Mesenchymal stem cell (in vitro differentiated cells and primary cell): Measurements from ENCODE around the gene KIAA1217. TPM values are rescaled to one million over a fixed set of nuclear protein-coding genes. Genes with fewer than 3 reads are reported as not detected.

Experiments used
- DNase-seq: peaks from one replicate; pipeline ENCODE4 v3.0.0-alpha.2; 2013
- H2AFZ ChIP-seq: one replicate; pipeline ENCODE4 v1.6.1; 2013; ENCODE audit warnings: low read depth, mild to moderate bottlenecking, control low read depth, inconsistent platforms, low read length, moderate library complexity
- H2AK5ac ChIP-seq: 2 replicates; pipeline ENCODE4 v1.6.1; 2013; ENCODE audit warnings: low read length, moderate library complexity, mild to moderate bottlenecking, inconsistent platforms; ENCODE audit not compliant: severe bottlenecking
- H2BK120ac ChIP-seq: one replicate; pipeline ENCODE4 v1.6.1; 2013; ENCODE audit warnings: low read depth, mild to moderate bottlenecking, inconsistent platforms, low read length, moderate library complexity
- H2BK12ac ChIP-seq, 2 experiments: one replicate each; pipeline ENCODE4 v1.6.1; 2013; ENCODE audit warnings: inconsistent platforms in 2 of 2, low read length in 2 of 2, mild to moderate bottlenecking in 2 of 2, moderate library complexity in 2 of 2, control low read depth in 1 of 2
- H2BK15ac ChIP-seq: one replicate; pipeline ENCODE4 v1.6.1; 2013; ENCODE audit warnings: mild to moderate bottlenecking, low read depth, inconsistent platforms; ENCODE audit not compliant: poor library complexity, severe bottlenecking
- H2BK5ac ChIP-seq: 2 replicates; pipeline ENCODE4 v1.6.1; 2013; ENCODE audit warnings: low read depth, mild to moderate bottlenecking, low read length, control low read depth, inconsistent platforms; ENCODE audit not compliant: poor library complexity, severe bottlenecking
- H3K14ac ChIP-seq, 2 experiments: one replicate each; pipeline ENCODE4 v1.6.1; 2013; ENCODE audit warnings: inconsistent platforms in 2 of 2, low read length in 2 of 2, control low read depth in 1 of 2, mild to moderate bottlenecking in 1 of 2, moderate library complexity in 1 of 2
- H3K18ac ChIP-seq, 2 experiments: one replicate each; pipeline ENCODE4 v1.6.1; 2013; ENCODE audit warnings: inconsistent platforms in 2 of 2, low read length in 2 of 2, control low read depth in 1 of 2, low read depth in 1 of 2, mild to moderate bottlenecking in 1 of 2
- H3K23ac ChIP-seq, 2 experiments: one replicate each; pipeline ENCODE4 v1.6.1; 2013; ENCODE audit warnings: inconsistent platforms in 2 of 2, low read length in 2 of 2, mild to moderate bottlenecking in 2 of 2, moderate library complexity in 2 of 2, control low read depth in 1 of 2
- H3K27ac ChIP-seq: 2 replicates; pipeline ENCODE4 v1.5.1; 2013; ENCODE audit warnings: mild to moderate bottlenecking, moderate library complexity, low read length, control low read depth, inconsistent platforms; ENCODE audit not compliant: poor library complexity, severe bottlenecking
- H3K27me3 ChIP-seq, 2 experiments: 2 replicates each; pipeline versions ENCODE4 v1.6.1 to v1.7.0; 2013; ENCODE audit warnings: low read length in 2 of 2, mild to moderate bottlenecking in 2 of 2, moderate library complexity in 2 of 2, control low read depth in 1 of 2, inconsistent platforms in 1 of 2; ENCODE audit not compliant: control insufficient read depth in 1 of 2, insufficient read depth in 1 of 2
- H3K36me3 ChIP-seq, 2 experiments: 2 replicates each; pipeline versions ENCODE4 v1.6.1 to v1.7.0; 2013; ENCODE audit warnings: low read length in 2 of 2, control low read depth in 1 of 2, inconsistent platforms in 1 of 2, low read depth in 1 of 2, mild to moderate bottlenecking in 1 of 2; ENCODE audit not compliant: insufficient read depth in 2 of 2, control insufficient read depth in 1 of 2
- H3K4ac ChIP-seq, 2 experiments: one replicate each; pipeline ENCODE4 v1.6.1; 2013; ENCODE audit warnings: inconsistent platforms in 2 of 2, low read length in 2 of 2, mild to moderate bottlenecking in 2 of 2, moderate library complexity in 2 of 2, control low read depth in 1 of 2, low read depth in 1 of 2
- H3K4me1 ChIP-seq: 2 replicates; pipeline ENCODE4 v1.6.1; 2013; ENCODE audit warnings: low read depth, low read length, control low read depth; ENCODE audit not compliant: control insufficient read depth, insufficient read depth
- H3K4me2 ChIP-seq: 2 replicates; pipeline ENCODE4 v1.6.1; 2013; ENCODE audit warnings: low read length, mild to moderate bottlenecking, inconsistent platforms; ENCODE audit not compliant: poor library complexity, severe bottlenecking
- H3K4me3 ChIP-seq, 2 experiments: 2 replicates each; pipeline versions ENCODE4 v1.5.1 to v1.7.0; 2013; ENCODE audit warnings: low read length in 2 of 2, mild to moderate bottlenecking in 2 of 2, control low read depth in 1 of 2, low read depth in 1 of 2; ENCODE audit not compliant: insufficient read depth in 1 of 2
- H3K79me1 ChIP-seq: replicated peaks from 2 replicates; pipeline ENCODE4 v1.6.1; 2013; ENCODE audit warnings: mild to moderate bottlenecking, control low read depth, low read length, inconsistent platforms; ENCODE audit not compliant: poor library complexity, severe bottlenecking
- H3K9ac ChIP-seq: 2 replicates; pipeline ENCODE4 v1.7.0; 2013; ENCODE audit warnings: mild to moderate bottlenecking, low read length, moderate library complexity
- H3K9me3 ChIP-seq: 2 replicates; pipeline ENCODE4 v1.7.0; 2013; ENCODE audit warnings: mild to moderate bottlenecking, low read length; ENCODE audit not compliant: control insufficient read depth
- H4K8ac ChIP-seq: one replicate; pipeline ENCODE4 v1.6.1; 2013; ENCODE audit warnings: inconsistent platforms, mild to moderate bottlenecking, low read length, moderate library complexity
- H4K91ac ChIP-seq: one replicate; pipeline ENCODE4 v1.6.1; 2013; ENCODE audit warnings: mild to moderate bottlenecking, low read length, inconsistent platforms
- WGBS: methylation state at CpG from one replicate; pipeline ENCODE4 v1.1.7; 2013; ENCODE audit warnings: mixed read lengths; 5-methylcytosine and 5-hydroxymethylcytosine counted together
- polyA plus RNA-seq, 2 experiments: library from polyadenylated mRNA; stranded (reverse); fragments of 200-250 nt; gene quantifications; one replicate each; pipeline ENCODE4 v1.2.3, GENCODE V29; 2013

KIAA1217 gene
- 2.4 TPM for polyA plus RNA-seq (2013, experiment 1 of 2)
- 2.3 TPM for polyA plus RNA-seq (2013, experiment 2 of 2)

DNA sequence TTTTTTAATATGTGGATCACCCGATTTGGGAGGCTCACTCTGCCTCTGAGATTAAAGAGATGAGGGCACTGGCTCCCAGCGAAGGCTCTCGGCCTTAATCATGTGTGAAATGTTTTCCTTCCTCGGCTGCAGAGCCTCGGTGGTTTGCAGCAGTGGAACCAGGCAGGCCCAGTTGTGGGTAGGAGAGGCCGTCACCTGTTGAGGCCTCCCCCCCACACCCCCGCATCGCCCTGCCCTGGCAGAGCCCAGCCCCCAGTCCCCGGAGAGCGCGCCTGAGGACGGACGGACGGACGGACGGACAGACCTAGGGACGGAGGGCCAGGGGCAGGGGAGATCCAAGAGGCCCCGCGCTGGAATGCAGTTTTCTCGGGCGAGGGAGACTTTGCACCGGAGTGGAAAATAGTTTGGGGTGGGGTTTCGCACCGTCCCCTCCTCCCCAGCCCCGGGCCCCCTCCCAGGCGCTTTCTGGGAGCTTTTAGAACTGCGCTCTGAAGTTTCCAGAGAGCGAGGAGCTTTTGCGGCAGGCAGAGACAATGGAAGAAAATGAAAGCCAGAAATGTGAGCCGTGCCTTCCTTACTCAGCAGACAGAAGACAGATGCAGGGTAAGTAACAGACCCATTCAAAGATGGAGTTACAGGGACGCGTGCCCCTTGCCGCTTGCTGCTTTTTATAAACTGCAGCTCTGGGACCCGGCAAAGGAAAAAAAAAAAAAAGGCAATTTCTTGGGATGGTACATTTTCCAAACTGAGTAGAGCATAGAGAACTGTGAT, at the start of gene KIAA1217:
TSS of gene KIAA1217 (plus strand) at position 478 of the 771 bp plus-strand sequence. CDS start at position 534, 56 bp downstream.
- peaks cover 0 to 3% of the 10 kb centered on the region in 2 experiments for H3K27me3 ChIP-seq
- WGBS = 1% methylated on average over 34 of the region's 34 CpGs

GRCh38 chr10:24162206-24162985, 46.5 kb upstream of the KIAA1217 start:
- no peak overlapping the region for H2AK5ac ChIP-seq
- H3K27ac ChIP-seq = no peak overlapping the region
- peak overlapping the region in 1 of 2 experiments; percentile 29 for H3K14ac ChIP-seq
- no peak overlapping the region for H4K8ac ChIP-seq
- DNase-seq = no peak
- H3K18ac ChIP-seq = no peak overlapping the region
- H2BK120ac ChIP-seq = no peak overlapping the region
- no peaks in the 10 kb centered on the region for H3K4me1 ChIP-seq
- H3K4me2 ChIP-seq = no peak overlapping the region
- no peaks in the 10 kb centered on the region for H3K36me3 ChIP-seq
- no peak overlapping the region for H3K4me3 ChIP-seq
- no peak overlapping the region for H2AFZ ChIP-seq
- H2BK15ac ChIP-seq = no peak overlapping the region
- no peak overlapping the region for H3K23ac ChIP-seq
- no peak overlapping the region for H3K9ac ChIP-seq
- H3K4ac ChIP-seq = no peak overlapping the region
- no peak overlapping the region for H2BK12ac ChIP-seq
- H4K91ac ChIP-seq = no peak overlapping the region
- peaks cover 4% of the 10 kb centered on the region for H3K9me3 ChIP-seq
- 74% methylated on average over 4 of the region's 4 CpGs for WGBS
- no peak overlapping the region for H2BK5ac ChIP-seq
- no peaks in the 10 kb centered on the region for H3K79me1 ChIP-seq
- no peaks in the 10 kb centered on the region for H3K27me3 ChIP-seq

More for the DNA sequence above, at the start of gene KIAA1217:
- no peak within 1 kb of the TSS for H3K23ac ChIP-seq
- H3K27ac ChIP-seq = peak within 1 kb of the TSS; percentile 38
- H2AFZ ChIP-seq = peak within 1 kb of the TSS; percentile 84
- H3K79me1 ChIP-seq = no peaks in the 10 kb centered on the region
- H2BK120ac ChIP-seq = no peak within 1 kb of the TSS
- peak within 1 kb of the TSS; percentile 72 for H4K8ac ChIP-seq
- peak within 1 kb of the TSS in 1 of 2 experiments; percentile 24 for H3K18ac ChIP-seq
- no peaks in the 10 kb centered on the region for H3K9me3 ChIP-seq
- H3K4me2 ChIP-seq = peak within 1 kb of the TSS; percentile 87
- H2BK5ac ChIP-seq = no peak within 1 kb of the TSS
- H3K4ac ChIP-seq = no peak within 1 kb of the TSS
- H3K36me3 ChIP-seq = no peaks in the 10 kb centered on the region
- H2BK15ac ChIP-seq = no peak within 1 kb of the TSS
- H4K91ac ChIP-seq = no peak within 1 kb of the TSS
- H2BK12ac ChIP-seq = peak within 1 kb of the TSS in 1 of 2 experiments; percentile 63
- H3K4me1 ChIP-seq = peaks cover 5% of the 10 kb centered on the region
- H3K4me3 ChIP-seq = peak within 1 kb of the TSS; percentile 63 to 78
- H3K9ac ChIP-seq = peak within 1 kb of the TSS; percentile 89
- H3K14ac ChIP-seq = no peak within 1 kb of the TSS
- peak; percentile 47 for DNase-seq
- no peak within 1 kb of the TSS for H2AK5ac ChIP-seq

DNA sequence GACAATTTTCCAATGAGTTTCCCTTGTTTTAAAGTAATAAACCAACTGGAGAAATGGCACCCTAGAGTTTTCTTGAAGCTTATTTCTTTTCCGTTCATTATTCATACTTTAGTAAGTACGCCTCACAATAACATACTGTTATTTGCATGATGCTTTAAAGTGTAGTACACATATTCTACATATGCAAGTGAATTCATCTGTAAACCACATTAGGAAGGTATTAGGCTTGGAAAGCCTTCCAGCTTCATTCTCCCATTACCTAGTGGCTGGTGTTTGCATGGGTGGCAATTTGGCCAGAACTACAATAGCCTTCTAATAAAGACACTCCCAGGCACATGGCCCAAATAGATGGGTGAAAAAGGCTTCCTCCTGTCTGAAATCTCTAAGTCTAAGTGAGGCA, 45.5 kb upstream of the KIAA1217 start:
- H2BK120ac ChIP-seq = no peak overlapping the region
- WGBS = no CpG with 5 or more reads among the region's 2 CpGs

More for the DNA sequence above, 45.5 kb upstream of the KIAA1217 start:
- no peak overlapping the region for H3K4ac ChIP-seq
- no peak overlapping the region for H2BK15ac ChIP-seq
- H3K4me2 ChIP-seq = no peak overlapping the region
- no peak overlapping the region for H3K9ac ChIP-seq
- no peak overlapping the region for H3K14ac ChIP-seq
- H3K27ac ChIP-seq = no peak overlapping the region
- no peaks in the 10 kb centered on the region for H3K36me3 ChIP-seq
- H3K9me3 ChIP-seq = no peaks in the 10 kb centered on the region
- no peak overlapping the region for H3K23ac ChIP-seq
- H2AFZ ChIP-seq = no peak overlapping the region
- no peak for DNase-seq
- no peaks in the 10 kb centered on the region for H3K79me1 ChIP-seq
- H2BK12ac ChIP-seq = no peak overlapping the region
- H4K8ac ChIP-seq = no peak overlapping the region
- H3K27me3 ChIP-seq = no peaks in the 10 kb centered on the region
- H3K18ac ChIP-seq = no peak overlapping the region
- H2BK5ac ChIP-seq = no peak overlapping the region
- H4K91ac ChIP-seq = no peak overlapping the region
- no peak overlapping the region for H2AK5ac ChIP-seq
- no peak overlapping the region for H3K4me3 ChIP-seq
- no peaks in the 10 kb centered on the region for H3K4me1 ChIP-seq
